GM21576 (cell line): Measurements from ENCODE around the gene PTPRR.
"Not testable (repeated sequence)": the region's sequence is repeated elsewhere in the genome, so short reads cannot be mapped to it uniquely, and the experiment has no call there.

Experiments
- ATAC-seq: cut with Tn5 transposase; IDR thresholded peaks from one replicate; pipeline ENCODE4 v1.9.1; 2021; ENCODE audit warnings: mild to moderate bottlenecking, moderate library complexity; ENCODE audit not compliant: unreplicated experiment

The PTPRR gene

DNA sequence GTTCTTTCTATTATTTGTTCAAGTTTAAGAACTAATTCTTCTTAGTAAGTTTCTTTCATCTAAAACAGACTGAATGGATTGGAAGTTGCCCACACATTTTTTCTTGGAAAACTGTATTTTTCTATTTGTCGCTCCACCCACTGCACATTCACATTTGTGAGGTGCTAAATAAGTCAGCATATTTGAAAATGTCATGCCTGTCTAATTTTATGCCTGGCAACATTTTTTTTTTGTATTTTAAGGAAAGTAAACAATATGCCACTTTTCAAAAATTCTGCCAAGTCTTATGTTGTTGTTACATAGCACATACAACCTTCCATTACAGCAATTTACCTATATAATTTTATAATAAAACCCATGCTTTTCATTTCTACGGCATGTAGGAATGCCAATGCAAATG, 170.6 kb downstream of the PTPRR start:
- ATAC-seq: no peak

- ATAC-seq: no peak
Measured at GRCh38 chr12:70748809-70749208, 171.7 kb downstream of the PTPRR start.

- no peak for ATAC-seq
Measured at GRCh38 chr12:70747445-70748260, 172.9 kb downstream of the PTPRR start.

DNA sequence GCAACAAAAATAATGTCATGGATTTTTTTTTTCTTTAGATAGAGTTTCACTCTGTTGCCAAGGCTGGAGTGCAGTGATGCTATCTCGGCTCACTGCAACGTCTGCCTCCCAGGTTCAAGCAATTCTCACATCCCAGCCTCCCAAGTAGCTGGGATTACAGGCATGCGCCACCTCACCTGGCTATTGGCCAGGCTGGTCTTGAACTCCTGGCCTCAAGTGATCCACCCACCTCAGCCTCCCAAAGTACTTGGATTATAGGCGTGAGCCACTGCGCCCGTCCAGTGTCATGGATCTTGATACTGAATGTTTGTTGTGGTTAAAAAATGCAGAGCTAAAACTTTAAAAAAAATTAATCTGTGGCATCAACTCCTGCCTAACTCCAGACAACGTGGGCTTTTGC, 175.5 kb downstream of the PTPRR start:
- no peak for ATAC-seq

- ATAC-seq: no peak
Measured at GRCh38 chr12:70744178-70744577, 176.4 kb downstream of the PTPRR start.

DNA sequence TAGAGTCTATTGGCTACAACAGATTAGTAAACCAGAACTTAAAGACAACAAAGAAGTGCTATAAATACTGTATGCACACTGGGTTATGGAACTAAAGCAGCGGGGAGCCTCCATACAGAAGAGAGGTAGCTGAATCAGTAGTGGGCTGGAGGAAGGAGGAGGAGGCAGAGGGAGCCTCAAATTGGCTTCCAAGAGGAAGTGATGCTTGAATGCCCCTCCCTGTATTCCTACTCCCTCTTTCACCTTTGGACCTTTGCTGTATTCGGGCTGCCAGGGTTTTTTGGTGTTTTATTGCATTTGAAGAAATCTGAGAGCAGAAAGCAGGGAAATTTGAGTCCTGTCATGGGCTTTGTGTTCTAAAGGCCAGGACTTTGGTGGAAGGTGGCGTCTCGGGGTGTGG, 179.3 kb downstream of the PTPRR start:
- no peak for ATAC-seq

DNA sequence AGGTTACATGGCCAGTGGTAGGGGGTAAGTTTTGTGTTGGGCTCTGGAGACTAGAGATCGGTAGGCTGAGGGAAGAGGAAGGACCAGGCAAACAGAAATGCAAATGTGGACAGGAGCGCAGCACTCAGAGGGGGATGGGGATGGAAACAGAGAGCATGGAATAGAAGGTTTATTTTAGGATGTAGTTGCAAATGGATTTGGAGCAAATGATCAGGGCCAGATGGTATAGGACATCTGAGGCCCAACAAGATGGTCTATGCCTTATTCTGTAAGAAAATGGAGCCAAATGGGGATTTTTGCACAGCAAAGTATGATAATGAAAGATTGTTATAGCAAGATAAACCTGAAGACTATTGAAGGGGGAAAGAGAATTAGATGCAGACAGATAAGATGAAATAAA, 180.8 kb downstream of the PTPRR start:
- ATAC-seq: no peak

DNA sequence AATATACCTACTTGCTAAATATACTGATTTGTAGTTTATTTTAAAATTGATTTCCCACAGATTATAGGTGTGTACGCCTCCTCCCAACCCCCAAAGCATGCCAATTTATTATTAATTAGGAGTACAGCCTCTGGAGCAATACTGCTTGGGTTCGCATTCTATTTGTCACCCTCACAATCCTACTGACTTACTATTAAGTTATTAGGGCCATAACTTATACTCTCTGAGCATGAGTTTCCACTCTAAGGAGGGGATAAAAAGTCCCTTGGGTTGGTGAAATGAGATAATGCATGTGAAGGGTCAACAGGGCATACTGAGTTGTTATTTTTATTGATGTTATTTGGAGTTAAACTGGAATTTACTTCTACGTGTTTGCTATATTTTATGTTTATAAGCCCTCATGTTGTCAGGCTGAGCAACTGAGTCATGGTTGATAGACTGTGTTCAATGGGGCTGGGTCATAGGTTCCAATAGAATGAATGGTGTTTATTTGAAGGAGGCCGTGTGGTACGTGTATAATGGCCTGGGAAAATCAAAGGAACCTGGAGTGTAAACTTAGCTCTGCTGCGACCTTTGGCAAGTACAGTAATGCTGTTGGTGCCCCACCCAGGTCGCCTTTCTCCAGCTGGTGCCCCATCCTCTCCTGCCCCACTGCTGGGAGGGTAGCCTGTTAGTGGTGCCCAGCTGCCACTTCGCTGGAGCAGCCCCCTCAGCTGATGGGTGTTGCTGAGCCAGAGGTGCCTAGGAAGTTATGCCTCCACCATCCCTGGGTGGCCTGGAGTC, 184.0 kb downstream of the PTPRR start:
- ATAC-seq: no peak

DNA sequence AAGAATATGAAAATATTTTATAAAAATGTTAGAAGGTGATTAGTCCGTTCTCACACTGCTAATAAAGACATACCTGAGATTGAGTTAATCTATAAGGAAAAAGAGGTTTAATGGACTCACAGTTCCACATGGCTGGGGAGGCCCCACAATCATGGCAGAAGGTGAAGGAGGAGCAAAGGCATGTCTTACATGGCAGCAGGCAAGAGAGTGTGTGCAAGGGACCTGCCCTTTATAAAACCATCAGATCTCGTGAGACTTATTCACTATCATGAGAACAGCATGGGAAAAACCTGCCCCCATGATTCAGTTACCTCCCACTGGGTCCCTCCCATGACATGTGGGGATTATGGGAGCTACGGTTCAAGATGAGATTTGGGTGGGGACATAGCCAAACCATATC, 185.3 kb downstream of the PTPRR start:
- not testable (repeated sequence) for ATAC-seq

DNA sequence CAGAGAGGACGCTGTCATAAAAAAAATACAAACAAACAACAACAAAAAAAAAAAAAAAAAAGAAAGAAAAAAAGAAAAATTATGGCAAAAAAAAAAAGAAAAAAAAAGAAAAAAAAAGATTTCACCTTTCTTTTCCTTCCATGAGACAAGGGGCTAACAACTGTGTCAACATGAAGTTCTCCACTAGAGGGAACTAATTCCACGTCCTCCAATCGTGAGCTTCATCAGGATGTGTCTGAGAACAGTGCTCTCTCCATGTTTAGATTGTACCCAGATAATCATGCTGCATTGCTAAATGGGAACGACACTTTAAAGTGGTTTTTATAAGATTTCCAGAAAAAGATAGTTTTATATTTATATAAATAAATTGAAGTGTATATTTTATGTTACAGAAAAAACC, 187.2 kb downstream of the PTPRR start:
- ATAC-seq: peak; percentile 92

- no peak for ATAC-seq
Measured at GRCh38 chr12:70732287-70732686, 188.3 kb downstream of the PTPRR start.

DNA sequence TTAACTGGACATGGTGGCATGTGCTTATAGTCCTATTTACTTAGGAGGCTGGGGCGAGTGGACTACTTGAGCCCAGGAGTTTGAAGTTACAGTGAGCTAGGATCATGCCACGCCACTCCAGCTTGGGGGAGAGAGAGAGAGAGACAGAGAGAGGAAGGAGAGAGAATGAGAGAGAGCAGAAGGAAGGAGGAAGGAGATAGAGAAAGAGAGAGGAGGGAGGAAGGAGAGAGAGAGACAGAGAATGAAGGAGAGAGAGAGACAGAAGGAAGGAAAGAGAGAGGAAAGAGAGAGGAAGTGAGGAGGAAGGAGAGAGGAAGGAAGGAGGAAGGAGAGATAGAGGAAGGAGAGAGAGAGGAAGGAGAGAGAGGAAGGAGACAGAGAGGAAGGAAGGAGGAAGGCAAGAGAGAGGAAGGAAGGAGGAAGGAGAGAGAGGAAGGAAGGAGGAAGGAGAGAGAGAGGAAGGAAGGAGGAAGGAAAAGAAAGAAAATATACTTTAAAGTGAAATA, 189.8 kb downstream of the PTPRR start:
- no peak for ATAC-seq

GRCh38 chr12:70724444-70724843, 196.1 kb downstream of the PTPRR start:
- ATAC-seq: no peak

GRCh38 chr12:70722584-70723343, 197.8 kb downstream of the PTPRR start:
- ATAC-seq: no peak

- ATAC-seq: no peak
Measured at GRCh38 chr12:70721656-70722357, 198.7 kb downstream of the PTPRR start.

- ATAC-seq: no peak
Measured at GRCh38 chr12:70721216-70721615, 199.3 kb downstream of the PTPRR start.

GRCh38 chr12:70719672-70720420, 200.7 kb downstream of the PTPRR start:
- ATAC-seq: no peak

DNA sequence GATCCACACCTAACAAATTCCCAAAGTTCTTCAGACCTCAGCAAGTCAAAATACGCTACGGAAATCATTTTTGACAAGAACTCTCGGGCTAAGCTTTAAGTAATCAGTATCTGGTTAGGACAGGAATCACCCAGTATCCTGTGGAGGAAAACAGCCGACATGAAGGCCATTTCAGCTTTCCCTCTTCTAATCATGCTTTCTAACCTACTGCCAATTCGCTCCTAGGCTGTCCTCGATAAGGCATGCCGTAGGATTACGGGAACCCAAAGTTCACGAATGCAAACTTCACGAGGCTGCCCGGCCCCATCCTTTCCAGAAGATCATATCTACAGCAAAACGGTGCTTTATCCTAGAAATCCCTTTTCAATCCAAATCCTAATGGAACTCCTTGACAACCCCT, 201.5 kb downstream of the PTPRR start:
- no peak for ATAC-seq

DNA sequence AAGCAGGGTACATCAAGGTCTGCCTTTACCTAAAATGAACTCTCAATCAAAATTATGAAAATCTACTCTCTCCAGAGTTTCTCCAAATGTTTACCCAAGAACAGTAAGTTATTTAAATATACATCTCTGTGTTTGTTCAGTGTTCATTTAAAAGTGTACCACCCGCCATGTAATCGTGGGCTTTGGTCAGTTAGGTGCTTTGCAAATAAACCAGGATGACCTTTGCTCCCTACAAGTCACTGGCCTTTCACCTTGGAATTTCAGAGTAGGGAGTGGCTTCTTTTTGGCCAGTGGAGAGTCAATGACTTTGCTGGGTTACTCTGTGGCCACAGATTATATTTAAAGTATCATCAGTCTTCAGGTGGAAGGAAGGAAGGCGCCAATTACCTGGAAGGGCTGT, 208.7 kb downstream of the PTPRR start:
- ATAC-seq: no peak

DNA sequence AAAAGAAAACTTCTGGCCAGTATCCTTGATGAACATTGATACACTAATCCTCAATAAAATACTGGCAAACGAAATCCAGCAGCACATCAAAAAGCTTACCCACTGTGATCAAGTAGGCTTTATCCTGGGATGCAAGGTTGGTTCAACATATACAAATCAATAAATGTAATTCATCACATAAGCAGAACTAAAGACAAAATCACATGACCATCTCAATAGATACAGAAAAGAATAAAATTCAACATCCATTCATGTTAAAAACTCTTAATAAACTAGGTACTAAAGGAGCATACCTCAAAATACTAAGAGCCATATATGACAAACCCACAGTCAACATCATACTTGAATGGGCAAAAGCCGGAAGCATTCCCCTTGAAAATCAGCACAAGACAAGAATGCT, 211.5 kb downstream of the PTPRR start:
- ATAC-seq: no peak
